GM18873 (cell line): ENCODE data around the gene ZNF536.
"Not testable (repeated sequence)": the region's sequence is repeated elsewhere in the genome, so short reads cannot be mapped to it uniquely, and the experiment has no call there.

ENCODE experiments used
- ATAC-seq: cut with Tn5 transposase; IDR thresholded peaks from one replicate; pipeline ENCODE4 v1.9.1; 2021; ENCODE audit warnings: mild to moderate bottlenecking, moderate library complexity, moderate number of reproducible peaks; ENCODE audit not compliant: unreplicated experiment, low FRiP score

Gene ZNF536

GRCh38 chr19:30385666-30386065 is 13.5 kb downstream of the ZNF536 start:
- ATAC-seq = no peak

DNA sequence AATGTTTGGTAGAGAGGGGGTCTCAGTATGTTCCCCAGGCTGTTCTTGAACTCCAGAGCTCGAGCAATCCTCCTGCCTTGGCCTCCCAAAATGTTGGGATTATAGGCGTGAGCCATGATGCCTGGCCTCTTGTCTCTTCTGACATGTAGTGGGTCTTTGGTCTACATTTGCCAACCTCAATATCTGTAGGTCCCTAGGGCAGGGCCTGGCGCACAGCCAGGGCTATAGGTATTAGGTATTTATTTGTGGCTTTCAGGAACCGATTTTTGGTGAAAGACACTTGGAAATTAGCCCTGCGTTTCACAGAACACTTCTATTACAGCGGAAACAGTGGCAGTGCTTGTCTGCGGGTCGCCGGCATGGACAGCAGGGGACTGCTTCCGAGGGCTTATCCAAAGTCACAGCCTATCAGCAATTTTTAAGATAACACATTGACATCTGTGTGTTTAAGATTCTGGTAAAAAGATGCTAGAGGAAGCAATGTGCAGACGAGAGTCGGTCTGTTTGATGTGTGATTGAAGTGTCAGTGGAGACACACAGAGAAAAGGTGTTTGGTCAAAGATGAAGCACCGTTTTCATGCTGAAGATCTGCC is 14.5 kb downstream of the ZNF536 start:
- ATAC-seq = no peak

- no peak for ATAC-seq
These were observed 15.3 kb downstream of the ZNF536 start for GRCh38 chr19:30387311-30388115.

DNA sequence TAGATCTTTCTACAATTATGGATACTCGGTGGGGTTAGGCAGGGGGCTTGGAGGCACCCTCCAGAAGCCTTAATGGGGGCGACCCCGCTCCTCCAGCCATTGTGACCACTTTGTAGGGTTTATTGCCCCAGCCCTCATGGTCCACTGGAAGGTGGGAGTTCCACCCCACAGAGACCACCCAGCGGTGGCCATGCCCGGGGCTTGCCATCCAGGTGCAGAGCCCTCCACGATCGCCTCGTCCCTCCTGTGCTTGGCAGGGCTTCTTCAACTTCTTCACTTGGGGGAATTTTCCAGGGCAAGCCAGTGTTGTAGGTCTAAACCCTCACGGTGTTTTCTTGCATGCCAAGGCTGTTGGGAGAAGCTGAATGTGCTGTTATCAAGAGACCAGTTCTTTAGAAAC is 16.1 kb downstream of the ZNF536 start:
- ATAC-seq = no peak

- ATAC-seq = no peak
These were observed 16.6 kb downstream of the ZNF536 start for GRCh38 chr19:30388819-30389218.

- no peak for ATAC-seq
These were observed 18.3 kb downstream of the ZNF536 start for GRCh38 chr19:30390356-30390988.

DNA sequence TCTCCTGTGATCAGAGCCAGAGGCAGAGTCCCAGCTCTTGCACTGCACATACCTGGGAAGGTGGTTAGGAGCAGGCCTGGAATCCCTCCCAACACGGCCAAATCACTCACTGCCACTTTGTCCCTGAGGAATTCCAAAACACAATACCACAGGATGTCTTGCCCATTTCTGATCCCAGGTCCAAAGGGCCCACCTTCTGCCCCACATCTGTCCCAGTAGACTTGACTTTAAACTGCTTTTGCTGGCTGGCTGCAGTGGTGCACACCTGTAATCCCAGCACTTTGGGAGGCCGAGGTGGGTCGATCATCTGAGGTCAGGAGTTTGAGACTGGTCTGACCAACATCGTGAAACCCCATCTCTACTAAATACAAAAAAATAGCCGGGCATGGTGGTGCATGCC is 18.9 kb downstream of the ZNF536 start:
- no peak for ATAC-seq

DNA sequence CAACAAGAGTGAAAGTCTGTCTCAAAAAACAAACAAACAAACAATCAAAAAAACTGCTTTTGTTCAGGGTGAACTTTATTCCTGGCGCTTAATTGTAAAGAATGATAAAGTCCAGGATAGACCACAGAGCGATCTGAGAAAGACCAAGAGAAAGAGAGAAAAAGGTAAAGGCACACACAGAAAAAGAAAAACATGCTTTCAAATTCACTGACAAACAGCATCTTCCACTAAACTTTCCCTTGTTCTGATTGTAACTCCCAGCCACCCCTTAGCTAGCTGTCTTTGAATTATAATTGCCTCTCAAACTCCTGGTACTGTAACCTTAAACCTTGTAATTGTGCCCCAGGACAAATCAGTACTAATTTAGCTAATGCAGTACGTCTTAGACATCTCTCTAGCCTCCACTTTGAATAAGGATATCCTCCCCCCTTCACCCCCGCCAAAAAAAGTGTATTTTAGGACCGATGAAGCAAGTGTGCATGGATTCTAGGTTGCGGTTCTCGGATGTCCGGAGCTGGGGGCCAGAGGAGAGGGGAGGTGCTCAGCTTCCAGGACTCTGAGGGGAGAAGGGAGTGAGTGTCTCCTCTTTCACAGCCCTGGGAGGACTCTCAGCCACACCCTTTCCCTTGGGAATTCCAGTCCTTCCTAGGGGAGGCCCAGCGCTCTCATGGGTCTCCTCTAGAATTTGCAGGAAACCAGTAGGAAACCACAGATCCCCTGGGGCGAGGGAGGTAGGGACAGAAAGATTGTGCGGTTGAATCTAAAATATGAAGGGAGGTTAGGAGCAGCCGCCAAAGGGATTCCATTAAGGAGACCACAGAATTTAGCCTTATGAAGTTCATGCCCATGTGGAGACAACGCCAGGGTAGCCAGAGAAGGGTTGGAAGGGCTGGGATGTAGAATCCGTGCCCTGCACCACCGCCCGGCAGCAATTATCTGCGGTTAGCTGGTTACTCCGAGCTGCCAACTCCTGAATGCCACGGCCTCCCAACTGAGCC is 19.7 kb downstream of the ZNF536 start:
- ATAC-seq = no peak

GRCh38 chr19:30393046-30393445 is 20.9 kb downstream of the ZNF536 start:
- no peak for ATAC-seq

- ATAC-seq = no peak
These were observed 21.7 kb downstream of the ZNF536 start for GRCh38 chr19:30393729-30394480.

DNA sequence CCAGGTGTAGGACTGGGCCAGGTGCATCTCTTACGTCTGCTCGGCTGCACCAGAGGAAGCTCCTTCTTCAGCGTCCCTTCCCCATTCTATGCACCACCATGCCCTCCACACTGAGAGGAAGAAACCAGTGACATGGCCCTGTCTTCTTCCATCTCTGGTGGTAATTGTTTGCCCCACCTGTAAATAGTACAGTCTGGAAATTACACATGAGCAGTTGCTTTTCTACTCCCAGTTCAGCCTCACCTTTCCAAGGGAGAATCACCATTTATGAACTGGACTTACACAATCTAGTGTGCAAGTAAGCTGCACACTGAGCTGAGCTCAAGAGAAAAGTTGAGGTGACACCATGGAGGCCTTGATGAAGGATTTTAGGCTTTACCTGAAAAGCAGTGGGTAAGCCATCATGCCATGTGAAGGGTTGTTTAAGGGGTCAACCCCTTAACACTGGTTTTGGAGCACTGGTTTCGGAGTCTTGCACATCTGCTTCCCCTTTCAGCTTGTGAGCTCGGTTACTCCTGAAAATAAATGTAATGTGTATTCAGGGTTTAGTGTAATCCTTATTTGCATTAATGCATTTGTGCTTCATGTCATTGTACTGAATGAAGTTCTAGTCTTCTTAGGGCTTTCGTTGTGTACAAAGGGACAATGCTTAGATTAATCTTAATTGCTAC is 22.4 kb downstream of the ZNF536 start:
- no peak for ATAC-seq

- ATAC-seq = no peak
These were observed 23.1 kb downstream of the ZNF536 start for GRCh38 chr19:30395283-30395682.

- ATAC-seq = not testable (repeated sequence)
These were observed 26.4 kb downstream of the ZNF536 start for GRCh38 chr19:30398539-30398938.

DNA sequence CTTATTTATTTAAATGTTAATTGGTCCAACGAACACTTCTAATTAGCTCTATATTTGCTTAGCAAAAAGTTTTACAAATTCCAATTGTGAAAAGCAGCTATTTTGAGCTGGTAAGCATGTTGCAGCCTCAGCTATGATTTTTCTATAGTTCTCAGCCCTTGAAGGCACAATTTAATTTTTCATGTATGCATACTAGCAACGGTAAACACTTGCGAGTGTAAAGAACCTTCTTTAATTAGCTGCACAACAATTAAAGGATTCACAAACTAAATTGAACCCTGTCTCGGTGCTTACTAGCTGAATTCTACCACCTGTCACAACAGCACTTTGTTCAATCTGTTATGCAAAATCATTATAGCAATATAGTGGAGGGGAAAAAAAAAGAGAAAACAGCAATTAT is 29.8 kb downstream of the ZNF536 start:
- no peak for ATAC-seq

GRCh38 chr19:30402436-30403202 is 30.4 kb downstream of the ZNF536 start:
- no peak for ATAC-seq

GRCh38 chr19:30403203-30403985 is 31.2 kb downstream of the ZNF536 start:
- no peak for ATAC-seq

DNA sequence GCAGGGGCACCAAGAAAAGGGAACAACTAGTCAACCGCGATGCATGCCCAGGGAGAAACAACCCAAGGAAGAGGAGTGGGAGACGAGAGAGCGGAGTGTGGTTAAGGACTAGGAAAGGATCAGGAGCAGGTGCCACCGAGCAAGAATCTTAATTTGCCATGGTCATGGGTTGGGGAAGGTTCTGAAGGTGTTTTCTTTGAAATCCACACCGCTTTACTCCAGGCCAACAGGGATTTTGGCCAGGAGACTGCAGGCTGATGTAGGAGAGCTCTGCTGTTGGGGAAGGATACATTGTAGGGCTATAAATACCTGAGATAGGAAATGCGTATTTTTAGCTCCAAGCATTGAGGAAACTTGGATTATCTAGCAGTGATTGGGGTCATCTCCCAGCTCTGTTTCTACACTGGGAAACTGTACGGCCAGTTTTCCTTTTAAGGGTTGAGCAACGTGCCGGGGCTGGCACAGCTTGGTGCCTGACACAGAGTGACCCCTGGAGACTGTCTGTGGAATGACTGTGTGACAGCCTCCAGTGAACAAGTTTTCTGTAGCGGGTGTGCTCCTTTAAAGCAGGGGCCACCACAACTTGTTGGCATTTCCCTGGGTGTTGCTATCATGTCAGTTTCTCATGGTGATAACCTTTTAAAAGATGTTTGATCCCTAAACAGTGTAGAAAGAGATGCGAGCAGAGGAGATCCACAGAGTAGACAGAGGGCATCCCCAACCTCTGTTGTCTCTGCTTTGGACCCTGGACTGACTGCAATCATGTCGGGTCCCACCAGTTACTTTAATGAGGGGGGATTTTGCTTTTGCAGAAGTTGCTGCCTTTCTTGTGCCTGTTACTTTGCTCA is 34.3 kb downstream of the ZNF536 start:
- no peak for ATAC-seq
